ENCODE results near the gene CPTP. TPM values are rescaled to one million over a fixed set of nuclear protein-coding genes. Genes with fewer than 3 reads are reported as not detected.

The CPTP gene
- total and polyA plus RNA-seq, 2 of the 13 experiments (the other 11 are each of a cell fraction or from before 2014, with no cell fraction given): 5.5 to 9.3 TPM

DNA sequence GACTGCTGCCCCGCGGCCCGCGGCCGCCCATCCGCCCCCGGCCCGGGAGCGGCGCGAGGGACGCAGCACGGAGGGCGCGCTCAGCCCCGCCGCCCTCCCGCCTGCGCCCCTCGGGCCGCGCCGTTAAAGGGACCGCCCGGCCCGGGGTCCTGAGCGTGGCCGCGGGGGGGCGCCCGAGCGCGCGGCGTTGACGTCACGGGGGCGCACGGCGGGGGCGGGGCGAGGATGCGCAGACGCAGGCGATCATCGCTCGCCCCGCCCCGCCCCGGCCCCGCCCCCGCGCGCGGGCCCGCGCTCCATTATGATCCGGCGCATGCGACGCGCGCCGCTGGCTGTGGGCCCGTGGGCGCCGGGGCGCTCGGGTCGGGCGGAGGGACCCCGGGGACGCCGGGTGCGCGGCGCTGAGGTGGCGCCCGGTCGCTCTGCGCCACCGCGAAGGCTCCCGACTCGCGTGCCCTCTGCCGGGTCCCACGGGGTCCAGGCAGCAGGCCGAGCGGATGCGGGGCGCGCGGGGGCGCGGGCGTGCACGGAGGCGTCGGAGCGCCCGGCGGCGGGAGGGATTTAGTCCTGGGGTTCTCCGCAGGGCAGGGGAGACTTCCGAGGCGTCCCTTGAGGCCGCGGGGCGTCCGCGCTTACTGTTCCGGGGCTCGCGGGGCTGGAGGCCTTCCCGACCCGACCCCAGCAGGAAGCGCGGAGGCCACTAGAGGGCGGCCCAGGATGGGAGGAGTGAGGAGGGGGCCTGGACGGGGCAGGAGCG, 24.8 kb downstream of the CPTP start, which contains the start of gene DVL1 (continued):
- TF ChIP-seq NCOA1 (CRISPR knock-in tag; IDR thresholded peaks at IDR 0.05): no peak
- TF ChIP-seq POLR2A (IDR thresholded peaks at IDR 0.05; ENCODE audit: insufficient read depth in 1 of 2, low read depth in 2 of 2, low read length in 2 of 2): no peak
- TF ChIP-seq ZNF446 (CRISPR knock-in tag; IDR thresholded peaks at IDR 0.05): no peak
- no peak for TF ChIP-seq ZNF737 (CRISPR knock-in tag; IDR thresholded peaks at IDR 0.05; ENCODE audit: borderline replicate concordance)
- TF ChIP-seq ZNF567 (CRISPR knock-in tag; IDR thresholded peaks at IDR 0.05; ENCODE audit: borderline replicate concordance): no peak
- 0 out of 2 replicates have a peak, but pooled peaks have one; percentile 31 for TF ChIP-seq ZNF441 (CRISPR knock-in tag; IDR thresholded peaks at IDR 0.05; ENCODE audit: borderline replicate concordance)
- no peak for TF ChIP-seq ZSCAN30 (CRISPR knock-in tag; IDR thresholded peaks at IDR 0.05)
- TF ChIP-seq, protein P1, sequence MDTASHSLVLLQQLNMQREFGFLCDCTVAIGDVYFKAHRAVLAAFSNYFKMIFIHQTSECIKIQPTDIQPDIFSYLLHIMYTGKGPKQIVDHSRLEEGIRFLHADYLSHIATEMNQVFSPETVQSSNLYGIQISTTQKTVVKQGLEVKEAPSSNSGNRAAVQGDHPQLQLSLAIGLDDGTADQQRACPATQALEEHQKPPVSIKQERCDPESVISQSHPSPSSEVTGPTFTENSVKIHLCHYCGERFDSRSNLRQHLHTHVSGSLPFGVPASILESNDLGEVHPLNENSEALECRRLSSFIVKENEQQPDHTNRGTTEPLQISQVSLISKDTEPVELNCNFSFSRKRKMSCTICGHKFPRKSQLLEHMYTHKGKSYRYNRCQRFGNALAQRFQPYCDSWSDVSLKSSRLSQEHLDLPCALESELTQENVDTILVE (CRISPR knock-in tag; IDR thresholded peaks at IDR 0.05): no peak
- no peak for TF ChIP-seq SSRP1 (CRISPR knock-in tag; IDR thresholded peaks at IDR 0.05)
- TF ChIP-seq ZNF317 (CRISPR knock-in tag; IDR thresholded peaks at IDR 0.05): no peak
- TF ChIP-seq, protein P2, sequence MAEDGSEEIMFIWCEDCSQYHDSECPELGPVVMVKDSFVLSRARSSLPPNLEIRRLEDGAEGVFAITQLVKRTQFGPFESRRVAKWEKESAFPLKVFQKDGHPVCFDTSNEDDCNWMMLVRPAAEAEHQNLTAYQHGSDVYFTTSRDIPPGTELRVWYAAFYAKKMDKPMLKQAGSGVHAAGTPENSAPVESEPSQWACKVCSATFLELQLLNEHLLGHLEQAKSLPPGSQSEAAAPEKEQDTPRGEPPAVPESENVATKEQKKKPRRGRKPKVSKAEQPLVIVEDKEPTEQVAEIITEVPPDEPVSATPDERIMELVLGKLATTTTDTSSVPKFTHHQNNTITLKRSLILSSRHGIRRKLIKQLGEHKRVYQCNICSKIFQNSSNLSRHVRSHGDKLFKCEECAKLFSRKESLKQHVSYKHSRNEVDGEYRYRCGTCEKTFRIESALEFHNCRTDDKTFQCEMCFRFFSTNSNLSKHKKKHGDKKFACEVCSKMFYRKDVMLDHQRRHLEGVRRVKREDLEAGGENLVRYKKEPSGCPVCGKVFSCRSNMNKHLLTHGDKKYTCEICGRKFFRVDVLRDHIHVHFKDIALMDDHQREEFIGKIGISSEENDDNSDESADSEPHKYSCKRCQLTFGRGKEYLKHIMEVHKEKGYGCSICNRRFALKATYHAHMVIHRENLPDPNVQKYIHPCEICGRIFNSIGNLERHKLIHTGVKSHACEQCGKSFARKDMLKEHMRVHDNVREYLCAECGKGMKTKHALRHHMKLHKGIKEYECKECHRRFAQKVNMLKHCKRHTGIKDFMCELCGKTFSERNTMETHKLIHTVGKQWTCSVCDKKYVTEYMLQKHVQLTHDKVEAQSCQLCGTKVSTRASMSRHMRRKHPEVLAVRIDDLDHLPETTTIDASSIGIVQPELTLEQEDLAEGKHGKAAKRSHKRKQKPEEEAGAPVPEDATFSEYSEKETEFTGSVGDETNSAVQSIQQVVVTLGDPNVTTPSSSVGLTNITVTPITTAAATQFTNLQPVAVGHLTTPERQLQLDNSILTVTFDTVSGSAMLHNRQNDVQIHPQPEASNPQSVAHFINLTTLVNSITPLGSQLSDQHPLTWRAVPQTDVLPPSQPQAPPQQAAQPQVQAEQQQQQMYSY (CRISPR knock-in tag; IDR thresholded peaks at IDR 0.05): no peak
- TF ChIP-seq MATR3 (CRISPR knock-in tag; IDR thresholded peaks at IDR 0.05): no peak
- TF ChIP-seq PLRG1 (conservative IDR thresholded peaks at IDR 0.05): no peak
- peak; percentile 81 for TF ChIP-seq ZFX (CRISPR knock-in tag; IDR thresholded peaks at IDR 0.05; ENCODE audit: low read depth)
- TF ChIP-seq NR2C2 (CRISPR knock-in tag; IDR thresholded peaks at IDR 0.05; ENCODE audit: borderline replicate concordance): 0 out of 2 replicates have a peak, but pooled peaks have one; percentile 27
- TF ChIP-seq, protein P3, sequence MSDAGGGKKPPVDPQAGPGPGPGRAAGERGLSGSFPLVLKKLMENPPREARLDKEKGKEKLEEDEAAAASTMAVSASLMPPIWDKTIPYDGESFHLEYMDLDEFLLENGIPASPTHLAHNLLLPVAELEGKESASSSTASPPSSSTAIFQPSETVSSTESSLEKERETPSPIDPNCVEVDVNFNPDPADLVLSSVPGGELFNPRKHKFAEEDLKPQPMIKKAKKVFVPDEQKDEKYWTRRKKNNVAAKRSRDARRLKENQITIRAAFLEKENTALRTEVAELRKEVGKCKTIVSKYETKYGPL (CRISPR knock-in tag; IDR thresholded peaks at IDR 0.05): no peak
- no peak for TF ChIP-seq ZFP62 (CRISPR knock-in tag; IDR thresholded peaks at IDR 0.05)
- no peak for TF ChIP-seq SMC3 (IDR thresholded peaks at IDR 0.05; ENCODE audit: low read length)
- no peak for TF ChIP-seq MEIS1 (CRISPR knock-in tag; IDR thresholded peaks at IDR 0.05; ENCODE audit: borderline replicate concordance)
- TF ChIP-seq, protein P4, sequence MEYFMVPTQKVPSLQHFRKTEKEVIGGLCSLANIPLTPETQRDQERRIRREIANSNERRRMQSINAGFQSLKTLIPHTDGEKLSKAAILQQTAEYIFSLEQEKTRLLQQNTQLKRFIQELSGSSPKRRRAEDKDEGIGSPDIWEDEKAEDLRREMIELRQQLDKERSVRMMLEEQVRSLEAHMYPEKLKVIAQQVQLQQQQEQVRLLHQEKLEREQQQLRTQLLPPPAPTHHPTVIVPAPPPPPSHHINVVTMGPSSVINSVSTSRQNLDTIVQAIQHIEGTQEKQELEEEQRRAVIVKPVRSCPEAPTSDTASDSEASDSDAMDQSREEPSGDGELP (IDR thresholded peaks at IDR 0.05; ENCODE audit: borderline replicate concordance, low read depth): no peak
- TF ChIP-seq PCBP1 (IDR thresholded peaks at IDR 0.05; ENCODE audit: borderline replicate concordance, low read depth, low read length): no peak
- TF ChIP-seq SATB2 (CRISPR knock-in tag; IDR thresholded peaks at IDR 0.05): no peak
- TF ChIP-seq GTF2F1 (IDR thresholded peaks at IDR 0.05; ENCODE audit: low read length): no peak
- TF ChIP-seq ZNF772 (CRISPR knock-in tag; IDR thresholded peaks at IDR 0.05): no peak
